NCI-H748 (cell line): Measurements from ENCODE around the gene POLE3.
"Not testable (repeated sequence)": the region's sequence is repeated elsewhere in the genome, so short reads cannot be mapped to it uniquely, and the experiment has no call there.

Experiments
- DNase-seq: peaks from one replicate; lab custom pipeline; 2025; ENCODE audit not compliant: unreplicated experiment; lab: John Stamatoyannopoulos, UW

POLE3 gene

GRCh38 chr9:113406353-113406752 lies 4.1 kb downstream of the POLE3 start:
- not testable (repeated sequence) for DNase-seq

- DNase-seq, result no peak
Measured at GRCh38 chr9:113403646-113404045, 6.8 kb downstream of the POLE3 start.

GRCh38 chr9:113401027-113401792 lies 9.3 kb downstream of the POLE3 start, which contains the start of gene ALAD:
Gene ALAD, minus strand, starts transcription at chr9:113401284. Its CDS starts 7,725 bp downstream, at chr9:113393559.
- peak; percentile 99 for DNase-seq

GRCh38 chr9:113399646-113400200 lies 10.8 kb downstream of the POLE3 start:
- peak; percentile 9 for DNase-seq

GRCh38 chr9:113398796-113399195 lies 11.7 kb downstream of the POLE3 start:
- DNase-seq, result no peak

GRCh38 chr9:113397203-113397631 lies 13.3 kb downstream of the POLE3 start:
- no peak for DNase-seq

GRCh38 chr9:113395000-113395861 lies 15.2 kb downstream of the POLE3 start:
- DNase-seq, result no peak

- no peak for DNase-seq
Measured at GRCh38 chr9:113393281-113393680, 17.2 kb downstream of the POLE3 start.

GRCh38 chr9:113391917-113392316 lies 18.6 kb downstream of the POLE3 start:
- no peak for DNase-seq

GRCh38 chr9:113390192-113390960 lies 20.1 kb downstream of the POLE3 start:
- DNase-seq, result no peak

GRCh38 chr9:113389451-113389850 lies 21.0 kb downstream of the POLE3 start:
- no peak for DNase-seq

GRCh38 chr9:113388833-113389232 lies 21.6 kb downstream of the POLE3 start:
- DNase-seq, result no peak

GRCh38 chr9:113387560-113388230 lies 22.8 kb downstream of the POLE3 start:
- no peak for DNase-seq

GRCh38 chr9:113386571-113387393 lies 23.7 kb downstream of the POLE3 start:
- no peak for DNase-seq

GRCh38 chr9:113381909-113382411 lies 28.5 kb downstream of the POLE3 start:
- DNase-seq, result no peak

- not testable (repeated sequence) for DNase-seq
Measured at GRCh38 chr9:113381441-113381840, 29.0 kb downstream of the POLE3 start.

- DNase-seq, result peak; percentile 42
Measured at GRCh38 chr9:113380869-113381378, 29.6 kb downstream of the POLE3 start.

GRCh38 chr9:113379829-113380210 lies 30.7 kb downstream of the POLE3 start:
- DNase-seq, result not testable (repeated sequence)
